ENCODE data around the gene IMMP2L. TPM values are rescaled to one million over a fixed set of nuclear protein-coding genes. Genes with fewer than 3 reads are reported as not detected.

The IMMP2L gene
- total RNA-seq, 2 donors from 2014 or later = 10.5 to 17.4 TPM

DNA sequence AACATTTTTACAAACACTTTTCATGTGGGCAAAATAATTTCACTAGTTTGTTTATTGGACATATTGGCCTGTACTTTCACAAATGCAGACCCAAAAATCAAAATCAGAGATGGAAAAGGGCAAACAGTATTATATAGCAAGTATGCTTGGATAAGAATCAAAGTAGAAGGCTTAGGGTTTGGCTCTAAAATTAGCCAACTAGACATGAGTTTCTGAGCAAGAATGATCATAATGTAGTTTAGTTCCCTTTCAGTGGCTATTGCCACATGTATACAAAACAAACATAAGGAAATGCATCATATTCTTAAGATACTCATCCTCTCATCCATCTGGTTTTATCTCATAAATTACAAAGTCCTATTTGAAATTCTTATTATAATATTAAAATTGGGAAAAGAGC lies 132.5 kb downstream of the IMMP2L start:
- TF ChIP-seq, protein P1, sequence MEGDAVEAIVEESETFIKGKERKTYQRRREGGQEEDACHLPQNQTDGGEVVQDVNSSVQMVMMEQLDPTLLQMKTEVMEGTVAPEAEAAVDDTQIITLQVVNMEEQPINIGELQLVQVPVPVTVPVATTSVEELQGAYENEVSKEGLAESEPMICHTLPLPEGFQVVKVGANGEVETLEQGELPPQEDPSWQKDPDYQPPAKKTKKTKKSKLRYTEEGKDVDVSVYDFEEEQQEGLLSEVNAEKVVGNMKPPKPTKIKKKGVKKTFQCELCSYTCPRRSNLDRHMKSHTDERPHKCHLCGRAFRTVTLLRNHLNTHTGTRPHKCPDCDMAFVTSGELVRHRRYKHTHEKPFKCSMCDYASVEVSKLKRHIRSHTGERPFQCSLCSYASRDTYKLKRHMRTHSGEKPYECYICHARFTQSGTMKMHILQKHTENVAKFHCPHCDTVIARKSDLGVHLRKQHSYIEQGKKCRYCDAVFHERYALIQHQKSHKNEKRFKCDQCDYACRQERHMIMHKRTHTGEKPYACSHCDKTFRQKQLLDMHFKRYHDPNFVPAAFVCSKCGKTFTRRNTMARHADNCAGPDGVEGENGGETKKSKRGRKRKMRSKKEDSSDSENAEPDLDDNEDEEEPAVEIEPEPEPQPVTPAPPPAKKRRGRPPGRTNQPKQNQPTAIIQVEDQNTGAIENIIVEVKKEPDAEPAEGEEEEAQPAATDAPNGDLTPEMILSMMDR (IDR thresholded peaks at IDR 0.05) = no peak
- no peak for TF ChIP-seq POLR2A (IDR thresholded peaks at IDR 0.05)
- intact Hi-C loops (cut with DNase I) = no loop called here
- H3K4me1 ChIP-seq = no peaks in the 10 kb centered on the region
- DNase-seq (no peak), ATAC-seq (no peak)
- no peaks in the 10 kb centered on the region for H3K27me3 ChIP-seq
- H3K9me3 ChIP-seq = no peaks in the 10 kb centered on the region
- no peak overlapping the region for H3K4me3 ChIP-seq
- no peak overlapping the region for H3K27ac ChIP-seq
- H3K36me3 ChIP-seq (replicated peaks in 1 of 2; ENCODE audit: insufficient read depth in 1 of 2, low read depth in 2 of 2) = no peaks in the 10 kb centered on the region

- Histone ChIP-seq H3K4me1 (no peaks in the 10 kb centered on the region), H3K4me3 (no peak overlapping the region), H3K36me3 (replicated peaks in 1 of 2; ENCODE audit: insufficient read depth in 1 of 2, low read depth in 2 of 2) (no peaks in the 10 kb centered on the region), H3K27ac (no peak overlapping the region), H3K9me3 (no peaks in the 10 kb centered on the region), H3K27me3 (no peaks in the 10 kb centered on the region)
- DNase-seq = no peak
- no peak for ATAC-seq
- intact Hi-C loops (cut with DNase I) = no loop called here
- TF ChIP-seq, protein P1 (IDR thresholded peaks at IDR 0.05) = no peak
- TF ChIP-seq POLR2A (IDR thresholded peaks at IDR 0.05) = no peak
Observed at GRCh38 chr7:111424768-111425167, 137.5 kb downstream of the IMMP2L start.

- Histone ChIP-seq H3K27ac (no peak overlapping the region), H3K36me3 (replicated peaks in 1 of 2; ENCODE audit: insufficient read depth in 1 of 2, low read depth in 2 of 2) (no peaks in the 10 kb centered on the region), H3K27me3 (no peaks in the 10 kb centered on the region), H3K4me3 (no peak overlapping the region), H3K4me1 (no peaks in the 10 kb centered on the region), H3K9me3 (no peaks in the 10 kb centered on the region)
- DNase-seq = no peak
- no peak for ATAC-seq
- TF ChIP-seq, protein P1 (IDR thresholded peaks at IDR 0.05) = no peak
- TF ChIP-seq POLR2A (IDR thresholded peaks at IDR 0.05) = no peak
- intact Hi-C loops (cut with DNase I) = no loop called here
Observed at GRCh38 chr7:111414374-111414773, 147.9 kb downstream of the IMMP2L start.

GRCh38 chr7:111413739-111414138 lies 148.6 kb downstream of the IMMP2L start:
- H3K27me3 ChIP-seq = no peaks in the 10 kb centered on the region

GRCh38 chr7:111410899-111411298 lies 151.4 kb downstream of the IMMP2L start:
- ATAC-seq (no peak), DNase-seq (no peak)
- Histone ChIP-seq H3K27me3 (no peaks in the 10 kb centered on the region), H3K27ac (no peak overlapping the region), H3K4me3 (no peak overlapping the region), H3K9me3 (no peaks in the 10 kb centered on the region), H3K4me1 (no peaks in the 10 kb centered on the region), H3K36me3 (replicated peaks in 1 of 2; ENCODE audit: insufficient read depth in 1 of 2, low read depth in 2 of 2) (no peaks in the 10 kb centered on the region)
- TF ChIP-seq POLR2A (IDR thresholded peaks at IDR 0.05) = no peak
- TF ChIP-seq, protein P1 (IDR thresholded peaks at IDR 0.05) = no peak
- intact Hi-C loops (cut with DNase I) = no loop called here

More at GRCh38 chr7:111413739-111414138, 148.6 kb downstream of the IMMP2L start:
- intact Hi-C loops (cut with DNase I) = no loop called here
- Histone ChIP-seq H3K4me3 (no peak overlapping the region), H3K9me3 (no peaks in the 10 kb centered on the region), H3K4me1 (no peaks in the 10 kb centered on the region), H3K27ac (no peak overlapping the region), H3K36me3 (replicated peaks in 1 of 2; ENCODE audit: insufficient read depth in 1 of 2, low read depth in 2 of 2) (no peaks in the 10 kb centered on the region)
- TF ChIP-seq, protein P1 (IDR thresholded peaks at IDR 0.05) = no peak
- no peak for TF ChIP-seq POLR2A (IDR thresholded peaks at IDR 0.05)
- DNase-seq (no peak), ATAC-seq (no peak)
- 76 to 88% methylated on average over 3 of the region's 3 CpGs for WGBS, 2 donors

Data from body of pancreas (tissue), 4 donors.